Measurements from ENCODE around the gene CPNE8. TPM values are rescaled to one million over a fixed set of nuclear protein-coding genes. Genes with fewer than 3 reads are reported as not detected.

The CPNE8 gene
- total RNA-seq, 2 experiments from 2014 or later = 1.4 to 1.7 TPM

DNA sequence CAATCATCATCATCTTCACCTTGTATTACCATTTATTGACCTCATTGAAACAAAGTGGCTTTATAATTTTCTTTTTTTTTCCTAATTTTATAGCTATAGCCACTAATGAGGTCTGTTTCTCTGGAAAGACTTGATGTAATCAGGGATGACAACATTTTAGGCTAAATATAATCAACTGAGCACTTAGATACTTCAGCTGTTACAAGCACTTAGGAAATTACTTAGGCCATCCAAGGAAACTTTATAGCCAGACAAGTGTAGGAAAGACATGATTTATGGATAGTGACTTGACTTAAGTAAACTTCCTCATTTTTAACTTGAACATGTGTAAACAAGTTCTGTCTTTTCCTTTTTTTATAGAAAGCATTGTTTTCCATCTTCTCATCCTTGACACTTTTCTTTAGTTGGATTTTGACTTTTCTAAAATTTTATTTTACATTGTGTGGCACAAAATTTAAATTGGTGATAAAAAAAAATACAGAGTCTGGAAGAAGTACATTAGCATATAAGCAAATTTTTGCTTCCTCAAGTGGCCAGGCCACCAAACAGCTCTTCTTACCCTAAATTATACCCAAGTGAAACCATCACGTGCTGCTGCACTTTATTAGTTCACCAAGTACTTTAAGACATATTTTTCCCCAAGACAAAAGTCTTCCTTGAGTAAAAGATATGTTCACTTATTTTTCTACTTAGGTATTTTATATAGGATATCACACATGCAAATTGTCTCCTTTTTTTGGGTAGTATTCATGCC lies 15.1 kb downstream of the CPNE8 start:
- intact Hi-C loops (cut with micrococcal nuclease) = no loop called here
- ATAC-seq = no peak
- CTCF ChIA-PET = interaction anchor here (0.9 kb wide), 1 partner anchor 16 kb away, joined by 3 read pairs; no protein-coding TSS in a partner anchor

DNA sequence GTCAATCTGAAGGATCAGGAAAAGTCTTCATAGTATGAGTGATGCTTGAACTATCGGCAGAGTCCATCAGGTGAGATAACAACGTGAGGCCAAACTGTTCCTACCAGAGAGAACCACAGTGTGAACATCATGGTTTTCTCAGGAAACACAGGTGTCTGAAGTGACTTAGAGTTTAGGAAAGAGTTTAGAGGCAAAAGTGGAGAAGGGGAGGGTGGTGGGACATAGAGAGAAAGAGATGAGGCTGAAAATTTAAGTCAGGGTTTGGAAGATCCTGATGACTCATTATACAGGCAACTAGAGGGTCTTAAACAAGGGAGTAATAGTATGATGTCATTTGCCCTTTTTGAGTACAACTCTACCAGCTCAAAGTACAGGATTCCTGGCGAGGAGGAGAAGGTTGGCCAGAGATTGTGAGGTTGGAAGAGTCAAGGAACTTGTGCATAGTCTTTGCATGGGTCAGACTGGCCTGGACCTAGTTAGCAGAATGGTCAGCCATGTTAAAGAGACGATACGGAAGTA lies 16.0 kb downstream of the CPNE8 start:
- CTCF ChIA-PET = interaction anchor here (0.9 kb wide), 1 partner anchor 17 kb away, joined by 3 read pairs; no protein-coding TSS in a partner anchor
- ATAC-seq = no peak
- no peak overlapping the region for H3K4me3 Mint-ChIP-seq
- intact Hi-C loops (cut with micrococcal nuclease) = no loop called here
- no peaks in the 10 kb centered on the region for H3K36me3 Mint-ChIP-seq (ENCODE audit: low read depth)
- H3K4me1 Mint-ChIP-seq (ENCODE audit: low read depth) = no peaks in the 10 kb centered on the region
- TF ChIP-seq CTCF (IDR thresholded peaks at IDR 0.05) = no peak
- H3K9me3 Mint-ChIP-seq = no peaks in the 10 kb centered on the region
- no peaks in the 10 kb centered on the region for H3K27me3 Mint-ChIP-seq
- POLR2A ChIA-PET = no interaction called here
- DNase-seq = no peak
- no peak overlapping the region for H3K27ac Mint-ChIP-seq

More for the DNA sequence above, 15.1 kb downstream of the CPNE8 start:
- Mint-ChIP-seq H3K4me1 (ENCODE audit: low read depth) (no peaks in the 10 kb centered on the region), H3K9me3 (no peaks in the 10 kb centered on the region), H3K27ac (no peak overlapping the region), H3K27me3 (no peaks in the 10 kb centered on the region), H3K4me3 (no peak overlapping the region), H3K36me3 (ENCODE audit: low read depth) (no peaks in the 10 kb centered on the region)
- no peak for TF ChIP-seq CTCF (IDR thresholded peaks at IDR 0.05)
- POLR2A ChIA-PET = no interaction called here
- DNase-seq = no peak

GRCh38 chr12:38887770-38888169 lies 17.6 kb downstream of the CPNE8 start:
- Mint-ChIP-seq H3K36me3 (ENCODE audit: low read depth) (no peaks in the 10 kb centered on the region), H3K4me3 (no peak overlapping the region), H3K27me3 (no peaks in the 10 kb centered on the region), H3K9me3 (no peaks in the 10 kb centered on the region), H3K27ac (no peak overlapping the region), H3K4me1 (ENCODE audit: low read depth) (no peaks in the 10 kb centered on the region)
- ChIA-PET CTCF (interaction anchor here (0.8 kb wide), 1 partner anchor 16 kb away, joined by 3 read pairs; no protein-coding TSS in a partner anchor), POLR2A (no interaction called here)
- intact Hi-C loops (cut with micrococcal nuclease) = no loop called here
- TF ChIP-seq CTCF (IDR thresholded peaks at IDR 0.05) = no peak
- DNase-seq (no peak), ATAC-seq (no peak)

- H3K27ac Mint-ChIP-seq = no peak overlapping the region
- TF ChIP-seq CTCF (IDR thresholded peaks at IDR 0.05) = no peak
- CTCF ChIA-PET = interaction anchor here (0.8 kb wide), 1 partner anchor 16 kb away, joined by 3 read pairs; no protein-coding TSS in a partner anchor
- DNase-seq (no peak), ATAC-seq (no peak)
- intact Hi-C loops (cut with micrococcal nuclease) = no loop called here
- no peaks in the 10 kb centered on the region for H3K4me1 Mint-ChIP-seq (ENCODE audit: low read depth)
- POLR2A ChIA-PET = no interaction called here
- no peaks in the 10 kb centered on the region for H3K27me3 Mint-ChIP-seq
- no peaks in the 10 kb centered on the region for H3K36me3 Mint-ChIP-seq (ENCODE audit: low read depth)
- no peaks in the 10 kb centered on the region for H3K9me3 Mint-ChIP-seq
- no peak overlapping the region for H3K4me3 Mint-ChIP-seq
Measured at GRCh38 chr12:38886931-38887330, 18.5 kb downstream of the CPNE8 start.

DNA sequence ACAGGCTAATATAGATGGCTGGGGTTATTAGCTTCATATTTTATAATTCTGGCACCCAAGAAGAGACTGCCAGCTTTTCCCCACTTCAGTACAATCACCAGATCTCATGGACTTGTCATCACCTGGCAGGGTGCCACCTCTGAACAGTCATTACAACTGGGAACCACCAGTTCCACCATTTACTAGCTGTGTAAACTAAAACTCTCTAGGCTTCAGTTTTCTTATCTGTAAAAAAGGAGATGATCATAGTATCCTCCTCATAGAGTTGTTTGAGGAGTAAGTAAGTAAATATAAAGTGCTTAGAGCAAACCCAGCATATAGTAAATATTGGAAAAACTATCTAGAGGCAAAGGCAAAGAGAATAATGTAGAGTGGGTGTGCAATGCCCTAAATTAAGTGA lies 19.3 kb downstream of the CPNE8 start:
- no peaks in the 10 kb centered on the region for H3K27me3 Mint-ChIP-seq
- CTCF ChIA-PET = no interaction called here
- intact Hi-C loops (cut with micrococcal nuclease) = no loop called here
- TF ChIP-seq CTCF (IDR thresholded peaks at IDR 0.05) = no peak
- H3K27ac Mint-ChIP-seq = no peak overlapping the region
- no peaks in the 10 kb centered on the region for H3K9me3 Mint-ChIP-seq
- DNase-seq (peak; percentile 17), ATAC-seq (no peak)
- H3K36me3 Mint-ChIP-seq (ENCODE audit: low read depth) = no peaks in the 10 kb centered on the region
- no peak overlapping the region for H3K4me3 Mint-ChIP-seq
- H3K4me1 Mint-ChIP-seq (ENCODE audit: low read depth) = no peaks in the 10 kb centered on the region
- POLR2A ChIA-PET = no interaction called here

Measured in activated CD8-positive, alpha-beta T cell treated with anti-CD3 and anti-CD28 coated beads for 36 hours (primary cell).